Neural cell (in vitro differentiated cells): ENCODE data around the gene UBN1. TPM values are rescaled to one million over a fixed set of nuclear protein-coding genes. Genes with fewer than 3 reads are reported as not detected.

Source experiments
- H2AFZ ChIP-seq: fragments of 200-600, 300-800 bp; sonication (generic), shearing (Covaris generic); 2 replicates; pipeline ENCODE4 v1.6.0; 2014; ENCODE audit warnings: low read depth, mild to moderate bottlenecking, antibody characterized with exemption, low read length, moderate library complexity
- H3F3A ChIP-seq: fragments of 200-600 bp; shearing (Covaris generic); 2 replicates; pipeline ENCODE4 v1.6.1; 2016; ENCODE audit warnings: mild to moderate bottlenecking, moderate library complexity, mixed read lengths, antibody characterized with exemption, low read length; ENCODE audit not compliant: insufficient read depth, poor library complexity, severe bottlenecking
- H3K27ac ChIP-seq: fragments of 200-600, 300-800 bp; sonication (generic), shearing (Covaris generic); 2 replicates; pipeline ENCODE4 v1.5.1; 2014; ENCODE audit warnings: mild to moderate bottlenecking, low read length, moderate library complexity
- H3K27me3 ChIP-seq: fragments of 300-800, 200-600 bp; sonication (generic), shearing (Covaris generic); 2 replicates; pipeline ENCODE4 v1.6.0; 2014; ENCODE audit warnings: mild to moderate bottlenecking, low read depth, low read length, moderate library complexity; ENCODE audit not compliant: insufficient read depth
- H3K36me3 ChIP-seq: fragments of 300-800, 200-600 bp; sonication (generic), shearing (Covaris generic); 2 replicates; pipeline ENCODE4 v1.5.1; 2014; ENCODE audit warnings: mild to moderate bottlenecking, antibody characterized with exemption, low read length, moderate library complexity; ENCODE audit not compliant: insufficient read depth
- H3K4me2 ChIP-seq: fragments of 300-800, 200-600 bp; sonication (generic), shearing (Covaris generic); 2 replicates; pipeline ENCODE4 v1.6.0; 2014; ENCODE audit warnings: mild to moderate bottlenecking, low read length
- H3K4me3 ChIP-seq: fragments of 300-800, 200-600 bp; sonication (generic), shearing (Covaris generic); 2 replicates; pipeline ENCODE4 v1.5.1; 2014; ENCODE audit warnings: mild to moderate bottlenecking, low read length, moderate library complexity
- H3K79me2 ChIP-seq: fragments of 200-600 bp; shearing (Covaris generic); replicated peaks from 2 replicates; pipeline ENCODE4 v1.6.0; 2014; ENCODE audit warnings: mild to moderate bottlenecking, low read length, moderate library complexity; ENCODE audit not compliant: insufficient read depth
- H3K9ac ChIP-seq: fragments of 300-800, 200-600 bp; sonication (generic), shearing (Covaris generic); 2 replicates; pipeline ENCODE4 v1.6.1; 2016; ENCODE audit warnings: mild to moderate bottlenecking, low read length, mixed read lengths
- H3K9me2 ChIP-seq: fragments of 200-600 bp; shearing (Covaris generic); 2 replicates; pipeline ENCODE4 v1.6.1; 2016; ENCODE audit warnings: mild to moderate bottlenecking, low read length, mixed read lengths; ENCODE audit not compliant: insufficient read depth
- H3K9me3 ChIP-seq: fragments of 200-600, 300-800 bp; sonication (generic), shearing (Covaris generic); 2 replicates; pipeline ENCODE4 v1.6.1; 2016; ENCODE audit warnings: mild to moderate bottlenecking, mixed run types, low read length, moderate library complexity, mixed read lengths
- H4K20me1 ChIP-seq: fragments of 200-600 bp; shearing (Covaris generic); 2 replicates; pipeline ENCODE4 v1.6.1; 2016; ENCODE audit warnings: mild to moderate bottlenecking, mixed run types; ENCODE audit not compliant: insufficient read depth
- EP300 ChIP-seq: fragments of 450-650 bp; conservative IDR thresholded peaks from 2 replicates; pipeline ENCODE4 v1.6.1; 2014; ENCODE audit warnings: antibody characterized with exemption, mild to moderate bottlenecking, moderate library complexity; ENCODE audit not compliant: poor library complexity, severe bottlenecking
- EZH2 ChIP-seq: fragments of 200-600, 300-800 bp; shearing (Covaris generic), sonication (generic); IDR thresholded peaks from 2 replicates; pipeline ENCODE4 v1.6.1; 2014; ENCODE audit warnings: antibody characterized with exemption, low read length, borderline replicate concordance, mild to moderate bottlenecking; ENCODE audit not compliant: insufficient read depth, poor library complexity, severe bottlenecking
- MXI1 ChIP-seq: fragments of 450-650 bp; conservative IDR thresholded peaks from 2 replicates; pipeline ENCODE4 v1.6.1; 2014; ENCODE audit warnings: antibody characterized with exemption, mild to moderate bottlenecking; ENCODE audit not compliant: poor library complexity, severe bottlenecking
- POLR2AphosphoS5 ChIP-seq: IDR thresholded peaks from 2 replicates; pipeline ENCODE4 v1.6.1; 2012
- RAD21 ChIP-seq: fragments of 450-650 bp; conservative IDR thresholded peaks from 2 replicates; pipeline ENCODE4 v1.6.1; 2014; ENCODE audit warnings: antibody characterized with exemption, mild to moderate bottlenecking, moderate library complexity
- SMC3 ChIP-seq: fragments of 450-650 bp; conservative IDR thresholded peaks from 2 replicates; pipeline ENCODE4 v1.6.1; 2014; ENCODE audit warnings: antibody characterized with exemption, mild to moderate bottlenecking, moderate library complexity; ENCODE audit not compliant: poor library complexity
- TAF1 ChIP-seq: IDR thresholded peaks from 2 replicates; pipeline ENCODE4 v1.6.1; 2012; ENCODE audit warnings: low read depth
- polyA plus RNA-seq: library from polyadenylated mRNA; depleted of rRNA; stranded (reverse); fragments of >200 nt; gene quantifications from 2 replicates; pipeline ENCODE4 v1.2.3, GENCODE V29; 2014
- TF ChIP-seq, protein P1 (sequence below): IDR thresholded peaks from 2 replicates; pipeline ENCODE4 v1.6.1; 2012; ENCODE audit warnings: borderline replicate concordance
- TF ChIP-seq, protein P2 (sequence below): fragments of 450-650 bp; IDR thresholded peaks from 2 replicates; pipeline ENCODE4 v1.5.1; 2014; ENCODE audit warnings: antibody characterized with exemption, mild to moderate bottlenecking, moderate library complexity; ENCODE audit not compliant: poor library complexity, severe bottlenecking

The UBN1 gene
- polyA plus RNA-seq, 1 donor from 2014 or later, result 17.1 TPM

GRCh38 chr16:4925791-4926190 is 78.5 kb downstream of the UBN1 start:
- Histone ChIP-seq H3K79me2 (no peaks in the 10 kb centered on the region), H3K4me3 (no peak overlapping the region), H4K20me1 (no peaks in the 10 kb centered on the region), H3F3A (no peaks in the 10 kb centered on the region), H3K9me2 (no peaks in the 10 kb centered on the region), H3K27ac (no peak overlapping the region), H3K9me3 (no peaks in the 10 kb centered on the region), H3K4me2 (no peak overlapping the region), H2AFZ (no peak overlapping the region), H3K9ac (no peak overlapping the region), H3K36me3 (no peaks in the 10 kb centered on the region), H3K27me3 (no peaks in the 10 kb centered on the region)
- TF ChIP-seq, protein P1, sequence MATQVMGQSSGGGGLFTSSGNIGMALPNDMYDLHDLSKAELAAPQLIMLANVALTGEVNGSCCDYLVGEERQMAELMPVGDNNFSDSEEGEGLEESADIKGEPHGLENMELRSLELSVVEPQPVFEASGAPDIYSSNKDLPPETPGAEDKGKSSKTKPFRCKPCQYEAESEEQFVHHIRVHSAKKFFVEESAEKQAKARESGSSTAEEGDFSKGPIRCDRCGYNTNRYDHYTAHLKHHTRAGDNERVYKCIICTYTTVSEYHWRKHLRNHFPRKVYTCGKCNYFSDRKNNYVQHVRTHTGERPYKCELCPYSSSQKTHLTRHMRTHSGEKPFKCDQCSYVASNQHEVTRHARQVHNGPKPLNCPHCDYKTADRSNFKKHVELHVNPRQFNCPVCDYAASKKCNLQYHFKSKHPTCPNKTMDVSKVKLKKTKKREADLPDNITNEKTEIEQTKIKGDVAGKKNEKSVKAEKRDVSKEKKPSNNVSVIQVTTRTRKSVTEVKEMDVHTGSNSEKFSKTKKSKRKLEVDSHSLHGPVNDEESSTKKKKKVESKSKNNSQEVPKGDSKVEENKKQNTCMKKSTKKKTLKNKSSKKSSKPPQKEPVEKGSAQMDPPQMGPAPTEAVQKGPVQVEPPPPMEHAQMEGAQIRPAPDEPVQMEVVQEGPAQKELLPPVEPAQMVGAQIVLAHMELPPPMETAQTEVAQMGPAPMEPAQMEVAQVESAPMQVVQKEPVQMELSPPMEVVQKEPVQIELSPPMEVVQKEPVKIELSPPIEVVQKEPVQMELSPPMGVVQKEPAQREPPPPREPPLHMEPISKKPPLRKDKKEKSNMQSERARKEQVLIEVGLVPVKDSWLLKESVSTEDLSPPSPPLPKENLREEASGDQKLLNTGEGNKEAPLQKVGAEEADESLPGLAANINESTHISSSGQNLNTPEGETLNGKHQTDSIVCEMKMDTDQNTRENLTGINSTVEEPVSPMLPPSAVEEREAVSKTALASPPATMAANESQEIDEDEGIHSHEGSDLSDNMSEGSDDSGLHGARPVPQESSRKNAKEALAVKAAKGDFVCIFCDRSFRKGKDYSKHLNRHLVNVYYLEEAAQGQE, result no peak
- TF ChIP-seq RAD21 (no peak), POLR2AphosphoS5 (no peak), TAF1 (no peak), EZH2 (no peak), MXI1 (no peak), EP300 (no peak), SMC3 (no peak)
- TF ChIP-seq, protein P2, sequence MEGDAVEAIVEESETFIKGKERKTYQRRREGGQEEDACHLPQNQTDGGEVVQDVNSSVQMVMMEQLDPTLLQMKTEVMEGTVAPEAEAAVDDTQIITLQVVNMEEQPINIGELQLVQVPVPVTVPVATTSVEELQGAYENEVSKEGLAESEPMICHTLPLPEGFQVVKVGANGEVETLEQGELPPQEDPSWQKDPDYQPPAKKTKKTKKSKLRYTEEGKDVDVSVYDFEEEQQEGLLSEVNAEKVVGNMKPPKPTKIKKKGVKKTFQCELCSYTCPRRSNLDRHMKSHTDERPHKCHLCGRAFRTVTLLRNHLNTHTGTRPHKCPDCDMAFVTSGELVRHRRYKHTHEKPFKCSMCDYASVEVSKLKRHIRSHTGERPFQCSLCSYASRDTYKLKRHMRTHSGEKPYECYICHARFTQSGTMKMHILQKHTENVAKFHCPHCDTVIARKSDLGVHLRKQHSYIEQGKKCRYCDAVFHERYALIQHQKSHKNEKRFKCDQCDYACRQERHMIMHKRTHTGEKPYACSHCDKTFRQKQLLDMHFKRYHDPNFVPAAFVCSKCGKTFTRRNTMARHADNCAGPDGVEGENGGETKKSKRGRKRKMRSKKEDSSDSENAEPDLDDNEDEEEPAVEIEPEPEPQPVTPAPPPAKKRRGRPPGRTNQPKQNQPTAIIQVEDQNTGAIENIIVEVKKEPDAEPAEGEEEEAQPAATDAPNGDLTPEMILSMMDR, result no peak

DNA sequence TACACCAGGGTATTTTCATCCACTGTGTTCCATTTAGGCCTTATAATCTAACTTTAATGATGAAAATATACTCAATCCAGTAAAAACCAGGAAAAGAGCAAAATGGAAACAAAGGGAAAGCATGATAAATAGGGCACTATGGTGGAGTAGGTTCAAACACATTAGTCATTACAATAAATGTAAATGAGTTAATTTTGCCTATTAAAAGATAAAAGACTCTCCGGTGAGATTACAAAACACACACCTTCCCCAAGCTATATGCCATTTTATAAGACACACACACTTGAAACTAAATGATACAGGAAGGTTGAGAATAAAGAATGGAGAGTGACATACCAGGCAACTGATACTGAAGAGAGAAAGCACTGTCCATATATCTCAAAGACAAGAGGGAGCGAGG is 79.6 kb downstream of the UBN1 start:
- Histone ChIP-seq H3K27me3 (no peaks in the 10 kb centered on the region), H3K9ac (no peak overlapping the region), H3K27ac (no peak overlapping the region), H3K4me3 (no peak overlapping the region), H2AFZ (no peak overlapping the region), H3K9me3 (no peaks in the 10 kb centered on the region), H3F3A (no peaks in the 10 kb centered on the region), H4K20me1 (no peaks in the 10 kb centered on the region), H3K36me3 (no peaks in the 10 kb centered on the region), H3K9me2 (no peaks in the 10 kb centered on the region), H3K4me2 (no peak overlapping the region), H3K79me2 (no peaks in the 10 kb centered on the region)
- TF ChIP-seq EP300 (no peak), POLR2AphosphoS5 (no peak), MXI1 (no peak), TAF1 (no peak), EZH2 (no peak), SMC3 (no peak)
- TF ChIP-seq, protein P2, result no peak
